Lung (tissue), 12 donors: ENCODE results near the gene RBFOX2. TPM values are rescaled to one million over a fixed set of nuclear protein-coding genes. Genes with fewer than 3 reads are reported as not detected.

Experiments
- ATAC-seq: fragments of 200-7000 bp; cut with Tn5 transposase; one replicate; pipeline ENCODE4 v1.9.1; 2020; ENCODE audit warnings: moderate number of reproducible peaks; ENCODE audit not compliant: insufficient read depth, low FRiP score
- DNase-seq, 3 donors: peaks; one replicate each; pipeline ENCODE4 v3.0.0-alpha.2; 2013 to 2017
- H3K27ac ChIP-seq, 2 donors: one replicate each; pipeline ENCODE4 v1.5.1; 2013; ENCODE audit warnings: mild to moderate bottlenecking in 2 of 2, moderate library complexity in 2 of 2, control low read depth in 1 of 2, inconsistent platforms in 1 of 2, low read depth in 1 of 2, low read length in 1 of 2
- H3K27me3 ChIP-seq, 3 donors: one replicate each; pipeline ENCODE4 v1.5.1; 2013; ENCODE audit warnings: low read length in 2 of 3; ENCODE audit not compliant: control insufficient read depth in 3 of 3, insufficient read depth in 3 of 3
- H3K36me3 ChIP-seq, 4 donors: one replicate each; pipeline ENCODE4 v1.5.1; 2013; ENCODE audit warnings: low read length in 4 of 4, mild to moderate bottlenecking in 1 of 4, moderate library complexity in 1 of 4; ENCODE audit not compliant: control insufficient read depth in 4 of 4, insufficient read depth in 4 of 4
- H3K4me1 ChIP-seq, 5 donors: one replicate each; pipeline ENCODE4 v1.5.1; 2013; ENCODE audit warnings: low read length in 5 of 5, mild to moderate bottlenecking in 2 of 5, moderate library complexity in 1 of 5; ENCODE audit not compliant: control insufficient read depth in 5 of 5, insufficient read depth in 5 of 5
- H3K4me3 ChIP-seq: one replicate; pipeline ENCODE4 v1.5.1; 2013; ENCODE audit warnings: mild to moderate bottlenecking, control low read depth, moderate library complexity
- H3K9ac ChIP-seq, 2 donors: one replicate each; pipeline ENCODE4 v1.5.1; 2013; ENCODE audit warnings: low read length in 2 of 2, control low read depth in 1 of 2; ENCODE audit not compliant: insufficient read depth in 1 of 2
- H3K9me3 ChIP-seq, 4 donors: one replicate each; pipeline ENCODE4 v1.5.1; 2013; ENCODE audit warnings: low read length in 3 of 4, mild to moderate bottlenecking in 1 of 4, moderate library complexity in 1 of 4; ENCODE audit not compliant: control insufficient read depth in 4 of 4, insufficient read depth in 3 of 4
- WGBS, 2 donors: extraction: QIAGEN DNeasy Blood & Tissue Kit; methylation state at CpG; one replicate each; pipeline ENCODE4 v1.1.7; 2013; 5-methylcytosine and 5-hydroxymethylcytosine counted together
- polyA plus RNA-seq, 2 donors: library from polyadenylated mRNA; stranded (reverse); fragments of 200-250 nt; gene quantifications; one replicate each; pipeline ENCODE4 v1.2.1, GENCODE V29; 2013
- total RNA-seq, 2 donors: library from RNA; depleted of rRNA in 1 of 2; stranded (reverse); fragments of >200 nt in 1 of 2; gene quantifications; one replicate each; pipeline ENCODE4 v1.2.1, GENCODE V29; 2014 to 2021
- TF ChIP-seq, protein P1 (sequence below): IDR thresholded peaks from 2 replicates; pipeline ENCODE4 v1.5.1; 2012; ENCODE audit warnings: mild to moderate bottlenecking; ENCODE audit errors: control extremely low read depth, extremely low read depth
- donor health status: control.
- donor health status: control.
- donor health status: Bipolar disorder and iron deficiency.
- donor health status: healthy.
- donor health status: DM: yes; HTN: yes; CAD: no.

The RBFOX2 gene
- total and polyA plus RNA-seq, 4 donors, result 16.5 to 195 (median 43.3) TPM

DNA sequence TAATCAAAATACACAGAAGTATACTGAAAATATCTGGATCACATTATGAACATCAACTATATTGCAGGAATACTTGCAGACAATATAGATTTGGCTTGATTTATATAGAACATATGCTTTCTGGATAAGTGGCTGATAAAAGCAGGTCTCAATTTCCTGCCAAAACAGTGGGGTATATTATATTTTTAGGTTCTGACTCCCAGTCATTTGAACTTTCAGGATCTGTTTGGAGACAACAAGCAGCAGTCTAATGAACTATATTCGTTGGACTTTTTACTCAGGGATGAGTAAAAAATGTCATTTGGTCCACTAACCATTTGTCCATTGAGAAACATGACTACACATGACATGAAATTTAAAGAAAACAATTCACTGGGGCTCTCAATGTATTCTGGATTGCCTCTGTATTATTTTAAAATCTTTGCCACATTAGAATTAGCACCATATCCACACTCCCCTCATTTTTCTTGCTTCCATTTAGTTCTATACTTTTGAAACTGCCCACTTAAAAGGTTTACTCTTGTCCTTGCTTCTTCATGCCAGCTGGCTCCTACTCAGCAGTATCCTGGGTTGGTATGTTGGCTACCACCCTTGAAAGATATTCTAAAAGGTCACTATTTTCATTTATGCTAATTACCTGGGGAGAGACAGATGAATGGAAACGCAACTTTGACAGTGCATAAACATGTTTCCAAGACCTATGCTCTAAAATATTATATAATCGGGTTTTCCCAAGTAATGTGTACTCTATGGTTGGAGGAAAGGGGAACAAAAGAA, 157.9 kb downstream of the RBFOX2 start:
- Histone ChIP-seq H3K27me3 (no peaks in the 10 kb centered on the region), H3K9me3 (no peaks in the 10 kb centered on the region), H3K4me1 (peaks cover 1 to 28% (median 14%) of the 10 kb centered on the region in 5 donors), H3K27ac (peak overlapping the region in 1 of 2 donors; percentile 38), H3K9ac (no peak overlapping the region), H3K36me3 (no peaks in the 10 kb centered on the region), H3K4me3 (no peak overlapping the region)
- 74 to 88% methylated on average over 3 of the region's 3 CpGs for WGBS, 2 donors
- DNase-seq (no peak), ATAC-seq (no peak)
- TF ChIP-seq, protein P1, sequence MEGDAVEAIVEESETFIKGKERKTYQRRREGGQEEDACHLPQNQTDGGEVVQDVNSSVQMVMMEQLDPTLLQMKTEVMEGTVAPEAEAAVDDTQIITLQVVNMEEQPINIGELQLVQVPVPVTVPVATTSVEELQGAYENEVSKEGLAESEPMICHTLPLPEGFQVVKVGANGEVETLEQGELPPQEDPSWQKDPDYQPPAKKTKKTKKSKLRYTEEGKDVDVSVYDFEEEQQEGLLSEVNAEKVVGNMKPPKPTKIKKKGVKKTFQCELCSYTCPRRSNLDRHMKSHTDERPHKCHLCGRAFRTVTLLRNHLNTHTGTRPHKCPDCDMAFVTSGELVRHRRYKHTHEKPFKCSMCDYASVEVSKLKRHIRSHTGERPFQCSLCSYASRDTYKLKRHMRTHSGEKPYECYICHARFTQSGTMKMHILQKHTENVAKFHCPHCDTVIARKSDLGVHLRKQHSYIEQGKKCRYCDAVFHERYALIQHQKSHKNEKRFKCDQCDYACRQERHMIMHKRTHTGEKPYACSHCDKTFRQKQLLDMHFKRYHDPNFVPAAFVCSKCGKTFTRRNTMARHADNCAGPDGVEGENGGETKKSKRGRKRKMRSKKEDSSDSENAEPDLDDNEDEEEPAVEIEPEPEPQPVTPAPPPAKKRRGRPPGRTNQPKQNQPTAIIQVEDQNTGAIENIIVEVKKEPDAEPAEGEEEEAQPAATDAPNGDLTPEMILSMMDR, result no peak

DNA sequence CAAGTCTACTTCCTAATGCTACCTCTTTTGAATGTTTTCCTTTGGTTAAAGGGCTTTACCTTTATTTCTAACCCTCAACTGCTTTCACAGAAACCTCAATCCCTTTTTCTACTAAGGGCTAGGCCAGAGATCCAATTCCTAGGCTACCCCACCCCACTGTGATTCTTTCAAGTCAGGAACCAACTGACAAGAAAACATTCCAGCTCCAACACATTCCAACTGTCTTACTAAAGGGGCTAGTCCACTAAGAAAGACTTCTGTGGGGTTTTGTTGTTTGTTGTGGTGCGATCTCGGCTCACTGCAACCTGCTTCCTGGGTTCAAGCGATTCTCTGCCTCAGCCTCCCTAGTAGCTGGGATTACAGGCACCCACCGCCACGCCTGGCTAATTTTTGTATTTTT, 159.7 kb downstream of the RBFOX2 start:
- TF ChIP-seq, protein P1, result no peak
- no peaks in the 10 kb centered on the region for H3K9me3 ChIP-seq
- no peaks in the 10 kb centered on the region for H3K36me3 ChIP-seq
- H3K27ac ChIP-seq, result peak overlapping the region in 1 of 2 donors; percentile 13
- ATAC-seq, result no peak
- no peak overlapping the region for H3K9ac ChIP-seq
- no peaks in the 10 kb centered on the region for H3K27me3 ChIP-seq
- 96 to 97% methylated on average over 5 of the region's 5 CpGs for WGBS, 2 donors
- DNase-seq, result no peak
- peaks cover 1 to 33% (median 18%) of the 10 kb centered on the region in 5 donors for H3K4me1 ChIP-seq
- H3K4me3 ChIP-seq, result no peak overlapping the region

DNA sequence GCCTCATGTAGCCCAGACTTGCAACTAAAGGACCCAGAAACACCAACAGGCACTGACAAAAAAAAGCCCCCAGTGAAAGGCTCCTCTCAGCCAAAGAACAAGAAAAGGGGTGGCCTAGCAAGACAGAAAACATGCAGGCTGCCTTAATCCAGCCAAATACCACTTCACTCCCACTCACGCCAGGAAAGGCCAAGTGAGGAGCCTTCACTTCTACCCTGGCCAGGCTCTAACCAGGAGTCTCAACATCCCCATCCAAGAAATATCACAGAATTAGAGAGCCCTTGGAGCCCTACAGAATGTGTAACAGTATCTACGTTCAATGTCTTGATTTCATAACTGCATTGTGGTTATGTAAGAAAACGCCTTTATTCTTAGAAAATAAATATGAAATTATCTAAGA, 162.0 kb downstream of the RBFOX2 start:
- ATAC-seq (no peak), DNase-seq (peak in 2 of 3 donors; percentile 29 to 50)
- peak overlapping the region in 1 of 2 donors; percentile 13 for H3K27ac ChIP-seq
- no peaks in the 10 kb centered on the region for H3K9me3 ChIP-seq
- 47% methylated on average over 3 of the region's 3 CpGs for WGBS, 2 donors
- TF ChIP-seq, protein P1, result no peak
- H3K9ac ChIP-seq, result peak overlapping the region in 1 of 2 donors; percentile 23
- H3K36me3 ChIP-seq, result no peaks in the 10 kb centered on the region
- H3K4me1 ChIP-seq, result peaks cover 1 to 41% (median 18%) of the 10 kb centered on the region in 5 donors
- H3K4me3 ChIP-seq, result no peak overlapping the region
- no peaks in the 10 kb centered on the region for H3K27me3 ChIP-seq
